Ureter (tissue), 1 donor: Measurements from ENCODE around the gene COPB2. TPM values are rescaled to one million over a fixed set of nuclear protein-coding genes. Genes with fewer than 3 reads are reported as not detected.
"Not testable (repeated sequence)": the region's sequence is repeated elsewhere in the genome, so short reads cannot be mapped to it uniquely, and the experiment has no call there.

Experiments
- DNase-seq: peaks from one replicate; pipeline ENCODE4 v3.0.0-alpha.2; 2020; ENCODE audit warnings: low spot score
- total RNA-seq: library from RNA; stranded (reverse); gene quantifications from one replicate; pipeline ENCODE4 v1.2.4, GENCODE V29; 2023
- donor health status: DM: yes; HTN: yes; CAD: no.

The COPB2 gene
- total RNA-seq = 103 TPM

DNA sequence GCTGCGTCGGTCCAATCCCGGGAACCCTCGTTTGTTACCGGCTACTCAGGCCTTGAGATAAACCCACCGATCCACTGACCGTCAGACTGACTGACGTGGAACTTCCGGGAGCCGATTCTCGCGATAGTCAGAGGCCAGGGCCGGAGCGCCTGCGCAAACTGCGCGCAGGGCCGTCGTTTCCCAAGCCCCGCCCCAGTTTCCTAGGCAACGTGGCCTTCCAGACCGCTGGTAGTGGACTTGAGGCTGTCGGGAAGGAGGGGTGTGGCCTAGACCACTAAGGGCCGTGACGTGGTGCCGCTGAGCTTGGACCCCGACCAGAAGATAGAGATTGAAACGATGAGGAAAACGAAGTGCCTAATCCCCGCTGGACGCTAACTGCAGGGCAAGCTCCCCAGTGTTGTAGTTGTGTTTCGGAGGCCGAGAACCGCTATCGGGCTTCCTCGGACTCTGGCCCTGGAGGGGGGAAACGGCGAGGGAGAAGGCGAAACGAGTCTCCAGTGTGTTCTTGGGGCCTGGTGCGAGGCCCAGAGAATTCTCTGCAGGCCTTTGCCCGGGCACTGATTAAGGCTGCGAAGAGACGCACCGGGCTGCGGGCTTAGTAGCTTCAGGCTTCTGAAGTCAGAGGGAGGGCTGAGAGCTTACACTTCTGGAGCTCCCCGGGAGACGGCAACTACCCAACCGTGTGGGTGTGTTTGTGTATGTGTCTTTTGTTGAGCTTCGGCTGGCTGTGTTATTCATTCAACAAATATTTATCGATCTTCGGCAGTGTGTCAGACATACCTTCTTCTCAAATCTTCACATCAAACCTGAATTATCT is at the start of gene COPB2:
TSS of gene COPB2 (minus strand) at position 96 of the 817 bp plus-strand sequence. CDS start 97 bp downstream, outside the sequence.
- DNase-seq = peak; percentile 99

DNA sequence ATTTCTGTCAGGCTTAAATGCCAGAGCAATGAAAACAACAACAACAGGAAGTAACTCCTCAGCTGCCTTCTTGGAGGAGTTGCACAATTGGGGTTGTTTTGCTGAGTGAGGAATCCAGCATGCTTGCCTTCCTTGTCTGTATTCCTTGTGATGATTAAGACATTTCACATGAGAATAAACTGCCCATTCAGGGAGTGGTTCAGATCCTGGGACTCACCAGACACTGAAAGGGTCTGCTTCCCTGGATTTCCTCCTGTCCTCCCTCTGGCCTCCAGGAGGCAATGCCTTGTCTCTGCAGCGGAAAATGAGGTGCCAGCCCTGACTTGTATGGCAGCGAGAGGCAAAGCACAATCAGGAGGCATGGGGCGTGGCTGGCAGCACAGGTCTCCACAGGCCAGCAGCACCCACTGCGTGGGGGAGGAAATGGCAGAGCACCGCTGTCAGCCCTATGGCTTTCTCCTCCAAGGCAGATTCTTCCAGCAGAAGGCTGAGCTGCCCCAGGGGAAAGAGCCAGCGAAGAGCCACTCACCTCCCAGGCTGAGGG is 45.4 kb upstream of the COPB2 start:
- peak; percentile 75 for DNase-seq

DNA sequence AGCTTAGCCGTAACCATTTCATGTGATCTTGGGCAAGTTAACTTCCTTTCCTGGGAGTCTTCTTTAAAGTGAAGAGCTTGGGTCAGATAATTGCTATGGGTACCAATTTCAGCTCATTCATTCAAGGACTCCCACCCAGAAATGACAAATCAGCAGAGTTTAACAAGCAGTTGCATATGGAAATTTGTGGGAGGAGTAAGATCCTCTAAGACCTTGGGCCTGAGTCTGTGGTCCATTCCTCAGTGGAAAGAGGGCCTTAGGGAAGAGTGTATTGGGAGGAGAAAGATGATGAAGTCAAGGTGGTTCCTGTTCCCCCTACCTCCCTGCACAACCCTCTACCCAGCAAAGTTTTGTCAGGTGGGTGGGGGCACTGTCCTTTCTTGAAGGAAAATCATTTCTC is 44.8 kb upstream of the COPB2 start:
- DNase-seq = no peak

DNA sequence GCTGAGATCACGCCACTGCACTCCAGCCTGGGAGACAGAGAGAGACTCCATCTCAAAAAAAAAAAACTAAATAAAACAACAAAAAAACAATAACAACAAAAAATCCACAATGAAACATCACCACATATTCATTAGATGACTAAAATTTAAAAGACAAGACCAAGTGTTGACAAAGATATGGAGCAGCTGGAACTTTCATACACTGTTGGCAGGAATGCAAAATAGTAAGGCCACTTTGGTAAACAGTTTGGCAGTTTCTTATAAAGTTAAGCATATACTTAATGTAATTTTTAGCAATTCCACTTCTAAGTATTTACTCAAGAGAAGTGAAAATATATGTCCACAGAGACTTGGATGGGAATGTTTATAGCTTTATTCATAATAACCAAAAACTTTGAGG is 43.6 kb upstream of the COPB2 start:
- DNase-seq = no peak

DNA sequence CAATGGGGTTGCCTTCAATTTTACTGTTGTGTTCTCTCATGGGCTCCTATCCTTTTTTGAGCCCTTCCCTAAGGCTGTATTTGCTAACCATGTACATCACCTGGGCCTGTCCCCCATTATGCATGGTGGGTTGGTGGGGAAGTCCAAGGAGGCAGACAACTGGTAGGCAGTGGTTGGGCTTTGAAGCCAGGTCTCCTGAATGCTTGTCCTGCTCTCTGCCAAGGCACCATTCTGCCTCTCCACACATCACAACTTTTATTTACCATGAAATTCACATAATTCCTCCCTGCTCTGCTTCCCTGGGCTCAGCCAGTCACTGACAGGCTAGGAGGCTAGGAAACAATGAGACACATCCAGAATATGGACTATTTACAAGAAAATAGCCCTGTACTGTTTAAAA is 41.0 kb upstream of the COPB2 start:
- DNase-seq = no peak

DNA sequence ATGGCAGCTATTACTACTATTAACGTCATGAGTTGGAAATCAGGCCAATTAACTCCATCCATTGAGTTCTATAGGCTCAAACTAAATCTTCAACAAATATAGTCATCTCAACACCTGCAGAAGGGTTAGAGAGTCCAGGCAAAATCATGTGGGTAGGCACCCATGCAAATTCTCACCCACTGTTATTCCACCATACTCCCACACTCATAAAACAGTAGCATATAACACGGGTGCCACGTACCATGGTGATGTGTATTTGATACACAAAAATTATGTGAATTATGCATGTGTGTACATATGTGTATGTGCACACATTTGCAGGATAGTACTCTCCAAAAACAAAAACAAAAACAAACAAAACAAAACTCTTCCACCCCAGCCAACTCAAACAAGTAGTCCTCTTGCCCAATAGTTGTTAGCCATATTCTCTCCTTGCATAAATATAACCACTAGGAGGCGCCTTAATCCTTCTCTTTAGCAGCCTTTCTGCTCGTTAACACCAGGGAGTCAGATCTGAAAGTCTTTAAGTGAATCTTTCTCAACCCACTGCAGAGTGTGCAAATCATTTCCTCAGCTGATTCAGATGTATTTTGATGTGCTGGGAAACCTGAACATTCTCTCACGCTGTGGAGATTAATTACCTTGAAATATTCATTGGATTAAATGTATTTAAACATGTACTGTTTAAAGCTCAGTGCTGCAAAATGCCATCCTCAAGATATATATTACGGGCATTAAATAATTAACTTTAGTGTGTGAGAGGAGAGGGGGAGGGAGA is 38.0 kb upstream of the COPB2 start:
- DNase-seq = no peak

DNA sequence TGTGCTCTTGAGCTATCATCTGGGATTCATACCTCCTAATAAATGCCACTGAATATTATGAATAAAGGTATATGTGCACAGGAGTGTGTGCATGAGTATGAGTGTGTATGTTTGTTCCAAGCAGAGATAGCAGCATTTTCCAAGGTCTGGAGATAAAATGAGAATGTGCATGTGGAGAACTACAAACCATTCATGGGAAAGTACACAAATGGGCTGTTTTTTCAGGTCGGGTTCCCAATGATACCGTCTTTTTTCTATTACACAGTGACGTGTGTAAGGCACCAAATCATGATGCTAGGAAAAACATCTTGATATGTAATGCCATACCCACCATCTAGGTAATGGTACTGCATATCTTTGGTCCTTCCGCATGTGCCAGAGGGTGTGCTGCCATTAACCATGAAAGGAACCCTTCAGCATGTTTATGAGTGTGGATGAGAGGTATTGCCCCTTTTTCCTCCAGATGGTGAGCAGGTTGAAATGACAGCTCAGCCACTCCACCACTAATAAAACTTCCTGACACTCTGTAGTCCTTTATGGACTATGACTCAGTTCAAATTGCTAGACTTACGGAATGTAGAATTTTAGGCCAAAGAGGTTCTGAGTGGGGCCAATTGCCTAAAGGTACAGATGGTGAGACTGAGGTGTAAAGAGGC is 36.4 kb upstream of the COPB2 start:
- no peak for DNase-seq

DNA sequence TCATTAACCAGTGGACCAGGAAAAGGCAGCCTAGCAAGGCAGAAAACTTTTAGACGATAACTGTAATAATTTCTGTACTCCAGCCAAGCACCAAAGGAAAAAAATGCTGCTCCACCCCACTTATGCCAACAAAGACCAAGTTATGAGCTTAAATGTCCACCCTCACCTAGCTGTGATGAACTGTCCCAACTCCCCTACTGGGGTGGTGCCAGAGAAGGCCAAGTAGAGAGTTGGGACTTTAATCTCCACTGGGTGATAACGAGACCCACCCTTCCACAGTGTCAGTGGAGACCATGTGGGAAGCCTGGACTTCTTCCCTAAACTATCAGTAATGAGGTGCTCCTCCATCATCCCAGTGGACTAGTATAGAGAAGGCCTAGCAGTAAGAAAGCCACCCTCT is 33.8 kb upstream of the COPB2 start:
- no peak for DNase-seq

DNA sequence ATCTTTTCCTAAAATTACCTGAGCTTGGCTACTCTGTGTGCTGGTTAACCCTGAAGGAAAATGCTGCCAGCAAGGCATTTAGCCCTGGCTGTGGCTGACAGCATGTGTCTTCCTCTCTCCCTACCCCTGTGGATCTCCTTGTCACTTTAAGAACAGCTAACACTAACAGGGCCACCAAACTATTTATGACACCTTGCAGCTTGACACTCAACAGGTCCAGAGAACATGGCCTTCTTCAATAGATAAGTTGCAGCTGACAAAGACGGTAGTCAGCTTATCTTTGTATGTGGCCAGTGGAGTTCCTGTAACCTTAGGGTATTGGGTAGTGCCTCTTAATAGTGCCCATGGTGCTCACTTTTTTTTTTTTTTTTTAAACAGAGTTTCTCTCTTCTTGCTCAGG is 32.0 kb upstream of the COPB2 start:
- no peak for DNase-seq

DNA sequence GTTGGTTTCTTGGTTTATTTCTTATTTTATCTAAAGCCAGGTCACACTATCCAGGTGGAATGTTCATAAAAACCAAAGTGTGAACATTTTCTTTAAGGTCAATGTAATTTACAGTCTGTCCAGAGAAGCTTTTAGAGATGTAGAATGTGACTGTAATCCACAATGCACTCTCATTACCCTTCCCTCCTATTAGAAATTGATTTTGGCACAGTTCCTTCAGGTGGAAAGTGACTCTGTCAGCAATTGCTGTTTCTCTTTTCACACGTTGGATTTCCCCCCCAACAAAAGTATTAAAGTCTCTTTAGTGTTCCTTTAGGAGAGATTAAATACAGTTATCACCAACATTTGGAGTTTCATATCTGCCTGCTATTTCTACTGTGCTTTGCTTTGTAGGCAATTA is 31.6 kb upstream of the COPB2 start:
- DNase-seq = no peak

DNA sequence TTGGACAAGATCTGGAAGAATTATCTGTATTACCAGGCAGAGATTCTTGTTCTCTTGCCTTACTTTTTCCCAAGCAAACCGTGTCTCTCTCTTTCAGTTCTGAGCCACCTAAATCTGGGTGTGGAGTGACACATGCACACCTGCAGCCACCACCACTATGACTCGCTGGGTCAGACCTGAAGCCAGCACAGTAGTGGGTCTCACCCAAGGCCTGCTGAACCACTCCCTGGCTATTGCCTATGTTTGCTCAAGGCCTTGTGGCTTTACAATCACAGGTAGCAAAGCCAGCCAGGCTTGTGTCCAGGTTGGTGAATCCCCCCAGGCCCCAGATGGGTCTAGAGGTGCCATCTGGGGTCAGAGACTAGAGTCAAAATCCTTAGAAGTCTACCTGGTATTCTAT is 28.7 kb upstream of the COPB2 start:
- DNase-seq = no peak

DNA sequence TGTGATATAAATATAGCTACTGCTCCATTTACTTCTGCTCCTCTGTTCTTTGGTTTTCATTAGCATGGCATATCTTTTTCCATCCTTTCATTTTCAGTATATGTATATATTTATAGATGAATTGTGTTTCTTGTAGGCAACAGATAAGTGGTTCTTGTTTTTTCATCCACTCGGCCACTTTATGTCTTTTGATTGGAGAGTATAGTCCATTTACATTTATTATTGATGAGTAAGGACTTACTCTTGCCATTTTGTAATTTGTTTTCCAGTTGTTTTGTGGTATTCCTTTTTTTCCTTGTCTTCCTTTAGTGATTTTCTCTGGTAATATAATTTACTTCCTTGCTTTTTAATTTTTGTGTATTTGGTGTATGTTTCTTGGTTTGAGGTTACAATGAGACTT is 26.8 kb upstream of the COPB2 start:
- no peak for DNase-seq

DNA sequence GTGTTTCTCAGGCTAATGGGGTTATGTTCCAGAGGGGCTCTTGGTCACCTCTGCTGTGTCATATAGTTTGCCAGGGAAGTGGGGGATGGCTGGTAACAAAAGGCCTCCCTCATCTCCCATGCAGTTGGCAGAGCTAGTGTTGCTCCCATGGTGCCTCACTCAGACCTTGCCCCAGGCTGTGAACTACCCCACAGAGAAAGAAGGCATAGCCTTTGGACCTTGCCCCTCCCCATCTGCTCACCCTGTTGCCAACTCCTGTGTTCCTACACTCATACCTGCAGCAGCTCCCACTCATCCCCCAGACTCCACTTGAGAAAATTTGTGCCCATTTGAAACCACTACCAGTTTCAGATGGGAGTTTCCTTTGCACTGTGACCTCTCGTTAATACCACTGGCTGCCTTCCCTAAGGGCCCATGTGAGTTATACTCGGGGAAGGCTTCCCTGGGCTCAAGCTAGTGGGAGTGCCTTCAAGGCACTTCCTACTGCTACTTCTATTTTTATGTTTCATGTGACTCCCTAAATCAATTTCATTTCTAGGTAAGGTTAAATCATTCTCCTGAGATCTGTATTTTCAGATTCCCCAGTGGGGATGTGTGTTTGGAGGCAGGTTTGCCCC is 25.3 kb upstream of the COPB2 start:
- no peak for DNase-seq

DNA sequence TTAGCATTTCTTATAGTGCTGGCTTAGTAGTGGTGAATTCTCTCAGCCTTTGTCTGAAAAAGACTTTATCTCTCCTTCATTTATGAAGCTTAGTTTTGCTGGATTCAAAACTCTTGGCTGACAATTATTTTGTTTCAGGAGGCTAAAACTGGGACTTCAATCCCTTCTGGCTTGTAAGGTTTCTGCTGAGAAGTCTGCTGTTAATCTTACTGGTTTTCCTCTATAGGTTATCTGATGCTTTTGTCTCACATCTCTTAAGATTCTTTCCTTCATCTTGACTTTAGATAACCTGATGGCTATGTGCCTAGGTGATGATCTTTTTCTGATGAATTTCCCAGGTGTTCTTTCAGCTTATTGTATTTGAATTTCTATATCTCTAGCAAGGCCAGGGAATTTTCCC is 23.4 kb upstream of the COPB2 start:
- DNase-seq = not testable (repeated sequence)

DNA sequence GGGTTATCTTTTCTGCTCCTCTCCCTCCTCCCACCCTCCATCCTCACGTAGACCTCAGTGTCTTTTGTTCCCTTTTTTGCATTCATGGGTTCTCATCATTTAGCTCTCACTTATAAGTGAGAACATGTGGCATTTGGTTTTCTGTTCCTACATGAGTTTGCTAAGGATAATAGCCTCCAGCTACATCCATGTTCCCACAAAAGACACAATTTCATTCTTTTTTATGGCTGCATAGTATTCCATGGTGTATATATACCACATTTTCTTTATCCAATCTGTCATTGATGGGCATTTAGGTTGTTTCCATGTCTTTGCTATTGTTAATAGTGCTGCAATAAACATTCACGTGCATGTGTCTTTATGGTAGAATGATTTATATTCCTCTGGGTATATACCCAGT is 11.7 kb upstream of the COPB2 start:
- not testable (repeated sequence) for DNase-seq

DNA sequence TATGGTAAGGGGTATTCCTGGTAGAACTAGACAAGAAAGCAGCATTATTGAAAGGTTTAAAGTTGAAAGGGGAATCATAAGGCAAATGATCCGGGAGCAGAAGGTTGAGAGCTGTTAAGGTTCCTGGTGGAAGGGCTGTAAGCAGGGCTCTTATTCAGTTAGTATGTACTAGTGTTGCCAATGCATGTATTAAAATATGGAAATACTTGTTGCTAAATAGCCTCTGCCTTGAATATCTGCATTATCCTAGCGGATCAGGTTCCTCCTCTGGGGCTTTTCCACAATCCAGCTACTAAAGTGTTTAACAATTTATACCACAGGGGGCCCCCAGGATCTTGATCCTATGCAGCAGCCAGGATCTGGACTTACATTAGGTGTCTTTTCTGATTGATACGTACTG is 7.3 kb upstream of the COPB2 start:
- DNase-seq = no peak

DNA sequence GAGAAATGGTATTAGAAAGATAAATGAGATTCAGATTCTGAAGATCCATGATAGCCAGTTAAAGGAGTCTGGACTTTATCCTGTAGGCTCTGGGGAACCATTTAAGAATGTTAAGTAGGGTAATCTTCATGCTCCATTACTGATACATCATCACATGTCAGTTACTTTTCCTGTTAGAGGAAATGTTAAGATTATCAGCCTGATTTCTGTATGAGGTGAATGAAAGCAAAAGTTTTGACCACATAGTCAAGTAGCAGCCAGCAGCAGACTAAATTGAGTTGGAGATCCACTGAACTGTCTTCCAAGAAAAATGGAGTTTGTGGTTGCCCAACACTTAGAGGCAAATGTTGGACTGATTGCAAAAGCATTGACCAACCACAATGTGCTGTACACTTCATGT is 4.7 kb upstream of the COPB2 start:
- no peak for DNase-seq

DNA sequence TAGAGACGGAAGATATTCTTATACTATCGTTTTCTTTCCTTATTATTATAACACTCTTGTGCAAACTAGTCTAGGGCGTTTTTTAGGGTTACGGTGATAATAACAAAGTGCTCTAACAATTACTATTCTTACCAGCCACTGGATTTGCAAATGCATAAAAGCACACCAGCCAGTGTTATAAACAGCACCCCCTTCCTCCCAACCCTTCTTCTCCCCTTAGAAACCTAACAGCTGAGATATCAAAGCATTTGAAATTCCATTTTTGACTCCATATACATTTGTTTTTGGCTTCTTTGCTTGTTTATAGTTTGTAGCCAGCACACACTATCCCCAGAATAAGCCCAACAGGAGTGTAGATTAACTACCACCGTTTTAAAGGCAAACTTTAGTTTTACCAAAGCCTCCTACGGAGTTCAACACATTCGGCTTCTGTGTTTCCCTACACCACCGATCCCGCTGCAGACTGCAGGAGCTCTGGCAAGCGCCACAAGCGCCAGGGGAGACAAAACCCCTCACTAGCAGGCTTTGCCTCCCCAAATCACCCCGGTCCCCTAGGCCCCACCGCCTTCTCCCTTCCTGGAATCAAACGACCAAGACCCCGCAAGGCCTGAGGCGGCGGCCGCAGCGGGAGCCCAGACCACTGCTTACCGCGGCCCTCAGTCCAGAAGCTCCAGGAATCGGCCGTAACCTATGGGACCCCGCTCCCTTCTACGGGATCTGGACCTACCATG is 461 bp downstream of the COPB2 start:
- DNase-seq = no peak

DNA sequence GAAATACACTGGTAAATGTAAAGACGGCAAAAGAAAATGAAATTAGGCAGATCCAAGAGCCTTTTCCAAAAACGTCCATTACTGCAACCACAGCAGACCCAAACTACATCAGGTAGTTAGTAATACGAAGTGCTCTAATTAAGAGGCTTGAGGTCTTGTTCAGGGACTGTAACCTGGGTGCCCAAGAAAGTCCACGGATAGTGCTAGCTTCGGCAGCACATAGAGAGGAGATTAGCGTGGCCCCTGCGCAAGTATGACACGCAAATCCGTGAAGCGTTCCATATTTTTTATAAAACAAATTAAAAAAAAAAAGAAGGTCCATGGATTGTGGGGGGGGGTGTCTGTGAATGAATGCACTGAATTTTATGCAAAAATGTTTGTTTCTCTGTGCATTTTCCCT is 1.4 kb downstream of the COPB2 start:
- no peak for DNase-seq

DNA sequence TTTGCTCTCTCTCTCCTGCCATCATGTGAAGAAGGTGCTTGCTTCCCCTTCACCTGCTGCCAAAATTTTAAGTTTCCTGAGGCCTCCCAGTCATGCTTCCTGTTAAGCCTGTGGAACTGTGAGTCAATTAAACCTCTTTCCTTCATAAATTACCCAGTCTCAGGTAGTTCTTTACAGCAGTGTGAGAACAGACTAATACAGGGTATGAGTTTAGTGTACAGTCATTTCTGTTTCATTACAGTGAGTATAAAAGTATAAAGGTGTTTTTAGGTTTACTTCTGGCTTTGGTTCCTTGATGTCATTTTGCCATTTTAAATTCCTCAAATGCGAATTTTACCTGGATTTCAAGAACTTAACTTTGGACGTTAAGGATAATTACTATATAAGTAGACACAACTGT is 7.2 kb downstream of the COPB2 start:
- not testable (repeated sequence) for DNase-seq

DNA sequence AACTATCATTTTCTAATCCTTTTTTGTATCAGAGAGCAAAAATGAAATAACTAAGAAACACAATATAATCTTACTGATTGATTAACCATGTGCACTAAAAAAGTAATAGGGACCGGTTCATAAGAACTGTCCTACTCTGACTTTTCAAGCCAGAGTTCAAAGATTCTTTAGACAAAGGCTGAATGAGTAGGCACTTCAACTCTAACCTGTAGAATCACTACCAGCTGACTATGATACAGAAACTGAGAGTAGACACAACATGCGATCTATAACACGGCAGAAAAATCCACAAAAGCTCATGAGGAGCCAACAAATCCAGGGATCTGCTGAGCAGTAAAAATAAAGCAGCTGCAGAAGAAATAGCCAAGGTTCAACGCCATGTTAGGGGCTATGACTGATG is 8.9 kb downstream of the COPB2 start:
- no peak for DNase-seq
